Esophagus mucosa (tissue), 1 donor: Measurements from ENCODE around the gene KCNJ18. TPM values are rescaled to one million over a fixed set of nuclear protein-coding genes. Genes with fewer than 3 reads are reported as not detected.
"Not testable (repeated sequence)": the region's sequence is repeated elsewhere in the genome, so short reads cannot be mapped to it uniquely, and the experiment has no call there.

Source experiments
- ATAC-seq: fragments of 200-7000 bp; cut with Tn5 transposase; one replicate; pipeline ENCODE4 v1.9.1; 2020
- total RNA-seq: library from RNA; stranded (reverse); gene quantifications from one replicate; pipeline ENCODE4 v1.2.4, GENCODE V29; 2023
- donor health status: DM: yes; HTN: yes; CAD: no.

KCNJ18 gene
- total RNA-seq, 1 donor from 2014 or later, result not detected

GRCh38 chr17:21671871-21672270, 20.5 kb upstream of the KCNJ18 start:
- not testable (repeated sequence) for ATAC-seq

- ATAC-seq, result not testable (repeated sequence)
These were observed 18.7 kb upstream of the KCNJ18 start for GRCh38 chr17:21673451-21674241.

GRCh38 chr17:21674242-21674731, 18.0 kb upstream of the KCNJ18 start:
- no peak for ATAC-seq

- not testable (repeated sequence) for ATAC-seq
These were observed 17.2 kb upstream of the KCNJ18 start for GRCh38 chr17:21674891-21675738.

DNA sequence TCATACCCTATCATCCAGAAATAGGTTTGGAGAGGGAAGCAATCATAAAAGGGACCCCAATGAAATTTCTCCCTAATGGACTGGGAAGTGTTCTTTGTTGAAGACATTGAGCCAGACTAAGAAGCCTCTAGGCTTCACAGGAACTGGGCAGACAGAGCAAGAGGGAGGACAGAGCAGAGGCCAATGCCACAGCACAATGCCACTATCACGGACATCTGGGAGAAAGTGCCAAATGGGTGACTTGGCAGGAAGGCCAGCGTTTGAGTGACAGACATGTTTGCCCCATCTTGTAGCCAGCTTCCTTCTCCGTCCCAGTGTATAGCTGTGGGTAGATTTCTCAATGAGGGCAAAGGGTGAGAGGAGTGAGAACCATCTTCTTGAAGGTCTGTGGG, 16.6 kb upstream of the KCNJ18 start:
- ATAC-seq, result not testable (repeated sequence)

DNA sequence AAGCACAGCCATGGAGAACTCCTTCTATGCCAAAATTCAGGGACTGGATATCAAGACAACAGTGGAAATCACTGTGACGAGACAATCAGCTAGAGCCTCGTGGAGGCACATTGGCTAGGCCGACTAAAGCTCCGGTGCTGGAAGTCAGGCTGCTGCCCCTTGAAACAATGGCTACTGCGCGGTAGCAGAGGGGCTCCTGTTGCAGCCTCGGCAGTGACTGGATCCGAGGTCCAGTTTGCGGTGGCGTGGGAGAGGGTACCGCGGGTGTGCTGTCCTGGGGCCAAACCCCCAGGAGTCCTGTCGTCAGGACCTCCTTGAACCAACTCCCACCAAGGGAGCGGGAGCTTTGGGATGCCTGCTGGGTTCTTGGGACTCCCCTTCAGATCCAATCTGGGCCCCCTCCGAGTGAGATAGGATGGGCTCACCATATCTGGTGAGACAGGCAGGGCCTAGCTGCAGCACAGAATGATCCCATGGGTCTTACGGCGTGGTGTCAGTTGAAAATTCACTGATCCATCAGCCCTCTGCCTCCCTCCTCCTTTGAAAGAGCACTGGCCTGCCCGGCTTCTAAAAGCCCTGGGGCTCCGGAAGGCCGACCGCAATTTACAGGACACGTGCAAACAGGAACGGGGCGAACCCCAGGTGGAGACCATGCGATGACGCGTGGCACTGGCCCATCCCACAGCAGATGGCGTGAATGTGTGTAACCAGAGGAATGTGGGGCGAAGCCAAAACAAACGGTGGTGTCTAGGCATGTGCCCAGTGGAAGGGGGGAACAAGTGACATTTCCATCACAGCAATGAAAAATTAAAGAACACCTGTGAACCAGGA, 15.8 kb upstream of the KCNJ18 start:
- ATAC-seq, result peak; percentile 79

- ATAC-seq, result peak; percentile 11
These were observed 15.0 kb upstream of the KCNJ18 start for GRCh38 chr17:21677126-21677910.

GRCh38 chr17:21677911-21678310, 14.4 kb upstream of the KCNJ18 start:
- ATAC-seq, result no peak

GRCh38 chr17:21678393-21679081, 13.8 kb upstream of the KCNJ18 start:
- no peak for ATAC-seq

GRCh38 chr17:21679256-21680146, 12.8 kb upstream of the KCNJ18 start:
- no peak for ATAC-seq

GRCh38 chr17:21680366-21680765, 12.0 kb upstream of the KCNJ18 start:
- ATAC-seq, result no peak

GRCh38 chr17:21680850-21681351, 11.4 kb upstream of the KCNJ18 start:
- not testable (repeated sequence) for ATAC-seq

GRCh38 chr17:21681576-21681975, 10.7 kb upstream of the KCNJ18 start:
- ATAC-seq, result not testable (repeated sequence)

DNA sequence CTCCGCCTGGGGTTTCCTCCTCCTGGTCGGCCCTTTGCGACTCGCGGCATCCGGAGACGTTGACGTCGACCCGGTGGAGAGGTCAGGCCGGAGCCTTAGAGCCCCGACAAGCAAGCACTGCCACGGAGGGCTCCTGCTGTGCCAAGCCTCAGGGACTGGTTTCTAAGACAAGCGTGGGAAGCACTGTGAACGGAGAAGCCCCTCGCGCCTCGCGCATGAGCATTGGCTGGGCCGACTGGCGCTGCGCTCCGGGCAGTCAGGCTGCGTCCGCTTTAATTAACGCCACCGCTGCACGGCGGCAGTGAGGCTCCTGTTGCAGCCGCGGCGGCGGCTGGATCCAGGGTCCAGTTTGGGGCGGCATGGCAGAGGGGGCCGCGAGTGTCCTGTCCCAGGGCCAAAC, 10.2 kb upstream of the KCNJ18 start:
- not testable (repeated sequence) for ATAC-seq

- not testable (repeated sequence) for ATAC-seq
These were observed 9.1 kb upstream of the KCNJ18 start for GRCh38 chr17:21683142-21683712.

DNA sequence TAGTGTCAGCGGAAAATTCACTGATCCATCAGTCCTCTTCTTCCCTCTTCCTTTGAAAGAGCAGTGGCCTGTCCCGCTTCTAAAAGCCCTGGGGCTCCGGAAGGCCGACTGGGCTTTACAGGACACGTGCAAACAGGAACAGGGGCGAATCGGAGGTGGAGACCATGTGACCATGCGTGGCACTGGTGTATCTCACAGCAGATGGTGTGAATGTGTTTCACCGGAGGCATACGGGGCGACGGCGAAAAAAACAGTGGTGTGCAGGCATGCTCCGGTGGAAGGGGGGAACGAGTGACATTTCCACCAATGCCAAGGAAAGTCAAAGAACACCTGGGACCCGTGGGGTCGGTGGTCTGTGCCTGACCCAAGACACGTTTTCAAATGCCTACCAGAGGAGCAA, 8.4 kb upstream of the KCNJ18 start:
- not testable (repeated sequence) for ATAC-seq

DNA sequence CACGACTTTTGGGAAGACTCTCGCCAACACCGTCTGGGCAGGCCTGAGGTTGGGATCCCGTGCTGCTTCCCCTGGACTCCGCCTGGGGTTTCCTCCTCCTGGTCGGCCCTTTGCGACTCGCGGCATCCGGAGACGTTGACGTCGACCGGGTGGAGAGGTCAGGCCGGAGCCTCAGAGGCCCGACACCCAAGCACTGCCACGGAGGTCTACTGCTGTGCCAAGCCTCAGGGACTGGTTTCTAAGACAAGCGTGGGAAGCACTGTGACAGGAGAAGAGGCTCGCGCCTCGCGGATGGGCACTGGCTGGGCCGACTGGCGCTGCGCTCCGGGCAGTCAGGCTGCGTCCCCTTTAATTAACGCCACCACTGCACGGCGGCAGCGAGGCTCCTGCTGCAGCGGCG, 7.9 kb upstream of the KCNJ18 start:
- ATAC-seq, result not testable (repeated sequence)

DNA sequence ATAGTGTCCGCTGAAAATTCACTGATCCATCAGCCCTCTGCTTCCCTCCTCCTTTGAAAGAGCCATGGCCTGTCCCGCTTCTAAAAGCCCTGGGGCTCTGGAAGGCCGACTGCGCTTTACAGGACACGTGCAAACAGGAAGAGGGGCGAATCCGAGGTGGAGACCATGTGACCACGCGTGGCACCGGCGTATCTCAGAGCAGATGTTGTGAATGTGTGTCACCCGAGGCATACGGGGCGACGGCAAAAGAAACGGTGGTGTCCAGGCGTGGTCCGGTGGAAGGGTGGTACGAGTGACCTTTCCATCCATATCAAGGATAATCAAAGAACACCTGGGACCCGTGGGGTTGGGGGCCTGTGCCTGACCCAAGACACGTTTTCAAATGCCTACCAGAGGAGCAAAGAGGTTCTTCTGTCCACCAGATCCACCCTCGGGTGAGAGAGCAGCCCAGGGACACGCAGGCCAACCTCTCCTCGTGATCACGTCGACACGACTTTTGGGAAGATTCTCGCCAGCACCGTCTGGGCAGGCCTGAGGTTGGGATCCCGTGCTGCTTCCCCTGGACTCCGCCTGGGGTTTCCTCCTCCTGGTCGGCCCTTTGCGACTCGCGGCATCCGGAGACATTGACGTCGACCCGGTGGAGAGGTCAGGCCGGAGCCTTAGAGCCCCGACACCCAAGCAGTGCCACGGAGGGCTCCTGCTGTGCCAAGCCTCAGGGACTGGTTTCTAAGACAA, 7.1 kb upstream of the KCNJ18 start:
- not testable (repeated sequence) for ATAC-seq
